ENCODE results near the gene PGM1.
A peak's percentile ranks its signal among the peaks of the same experiment; 100 is the strongest.

Gene PGM1

DNA sequence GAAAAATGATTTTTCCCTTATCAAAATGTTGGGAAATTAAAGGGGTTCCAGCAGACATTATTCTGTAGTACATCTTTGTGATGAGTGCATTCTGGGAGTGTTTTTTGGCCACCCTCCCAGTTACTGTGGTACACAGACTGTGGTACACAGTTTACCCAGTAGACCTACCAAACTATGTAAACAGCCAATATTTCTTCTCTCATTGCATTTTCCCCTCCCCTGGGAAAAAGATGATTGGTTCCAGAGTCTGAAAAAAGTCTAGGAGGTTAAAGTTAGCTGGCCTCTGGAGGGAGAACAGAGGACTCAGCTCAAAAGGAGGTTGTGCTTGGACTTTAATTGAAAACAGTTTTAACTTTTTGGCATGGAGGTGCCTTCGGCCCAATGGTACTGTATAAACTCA, 42.5 kb downstream of the PGM1 start:
- DNase-seq: no peak

DNA sequence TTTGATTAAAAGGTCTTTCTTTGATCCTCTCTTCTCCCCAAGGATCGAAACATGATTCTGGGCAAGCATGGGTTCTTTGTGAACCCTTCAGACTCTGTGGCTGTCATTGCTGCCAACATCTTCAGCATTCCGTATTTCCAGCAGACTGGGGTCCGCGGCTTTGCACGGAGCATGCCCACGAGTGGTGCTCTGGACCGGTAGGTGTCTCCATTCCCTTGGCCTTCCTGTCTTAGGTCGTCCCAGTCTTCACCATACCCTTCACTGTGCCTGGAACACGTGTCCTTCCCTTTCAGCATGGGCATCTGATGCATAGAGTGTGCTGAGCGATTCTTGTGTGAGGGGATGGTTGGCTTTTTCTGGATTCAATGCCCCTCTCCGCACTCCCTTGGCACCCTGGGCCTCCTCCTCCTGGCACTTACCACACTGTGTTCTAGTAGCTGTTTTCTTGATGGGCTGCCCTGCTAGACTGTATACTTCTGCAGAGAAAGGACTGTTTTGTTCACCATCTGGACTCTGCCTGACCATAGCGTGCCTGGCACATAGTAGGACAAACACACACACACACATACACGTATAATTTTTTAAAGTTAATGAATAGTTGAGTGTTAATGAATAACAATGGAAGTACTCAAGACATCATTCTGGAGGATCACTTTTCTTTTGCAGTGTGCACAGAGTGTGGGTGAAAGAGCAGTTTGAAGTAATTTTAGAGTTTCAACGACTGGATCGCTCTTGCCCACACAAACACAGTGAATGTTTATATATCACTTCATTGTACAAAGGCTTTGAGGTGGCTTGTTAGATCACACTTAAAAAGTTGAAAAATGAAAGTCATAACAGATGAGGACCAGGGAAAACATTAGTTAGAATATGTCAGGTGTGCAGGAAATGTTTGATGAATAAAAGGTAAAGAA, 43.2 kb downstream of the PGM1 start:
- no peak for DNase-seq

- no peak for DNase-seq
Measured at GRCh38 chr1:63638471-63638870, 45.3 kb downstream of the PGM1 start.

GRCh38 chr1:63638875-63639274, 45.7 kb downstream of the PGM1 start:
- DNase-seq: no peak

DNA sequence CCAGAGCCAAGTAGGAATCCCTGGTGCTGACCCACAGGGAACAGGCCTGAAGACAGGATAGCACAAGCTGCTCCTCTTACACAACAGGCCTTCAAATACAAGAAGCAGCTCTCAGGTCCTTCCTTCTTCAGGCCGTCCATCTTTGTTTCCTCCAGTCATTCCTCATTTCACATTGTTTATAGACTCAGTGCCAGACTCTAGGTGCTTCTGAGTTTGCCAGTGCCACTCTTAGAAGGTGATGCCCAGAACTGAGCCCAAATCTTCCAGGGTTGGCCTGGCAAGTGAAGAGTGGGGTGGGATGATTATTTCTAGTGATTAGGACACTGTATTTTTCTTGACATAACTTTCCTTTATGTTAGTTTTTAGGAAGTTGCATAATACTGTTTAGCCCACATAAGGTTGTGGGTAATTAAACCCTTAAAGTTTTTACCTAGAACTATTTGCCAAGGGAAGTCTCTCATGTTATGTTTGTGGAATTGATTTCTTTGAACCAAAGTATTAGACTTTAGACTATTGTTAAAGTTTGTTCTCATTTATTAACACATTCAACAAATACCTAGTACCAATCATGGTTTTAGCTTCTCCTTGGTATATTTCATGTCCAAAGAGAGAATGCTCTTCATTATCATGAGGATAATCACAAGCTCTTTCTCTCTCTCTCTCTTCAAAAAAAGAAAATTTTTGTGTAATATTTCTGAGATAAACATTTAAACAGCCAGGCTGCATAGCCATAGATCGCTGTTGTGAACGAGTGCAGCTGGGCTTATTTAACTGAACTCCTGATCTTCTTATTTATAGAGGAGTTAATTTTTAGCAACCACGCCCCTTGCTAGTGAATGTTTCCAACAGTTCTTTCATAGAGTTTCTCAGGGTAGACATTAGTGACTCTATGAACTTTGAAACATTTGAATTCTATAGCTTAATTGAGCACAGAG, 47.7 kb downstream of the PGM1 start:
- no peak for DNase-seq

- DNase-seq: no peak
Measured at GRCh38 chr1:63641615-63642014, 48.4 kb downstream of the PGM1 start.

DNA sequence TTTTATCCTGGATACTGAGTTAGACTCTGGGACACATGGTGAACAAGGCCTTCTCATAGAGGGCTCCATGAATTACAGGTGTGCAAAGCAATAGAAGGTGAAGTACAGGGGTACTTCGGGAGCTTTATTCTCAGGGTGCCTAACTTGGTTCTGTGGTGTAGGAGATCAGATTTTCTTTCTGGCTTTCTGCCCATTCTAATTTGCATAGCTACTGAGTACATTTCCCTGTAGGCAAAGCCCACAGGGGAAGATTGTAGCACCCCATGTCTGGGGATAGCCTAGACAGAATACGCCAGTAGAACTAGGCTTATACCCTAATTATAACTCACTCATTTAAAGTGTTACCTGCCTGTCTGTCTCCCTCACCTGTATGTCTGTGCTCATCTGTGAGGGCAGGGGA, 49.7 kb downstream of the PGM1 start:
- no peak for DNase-seq

DNA sequence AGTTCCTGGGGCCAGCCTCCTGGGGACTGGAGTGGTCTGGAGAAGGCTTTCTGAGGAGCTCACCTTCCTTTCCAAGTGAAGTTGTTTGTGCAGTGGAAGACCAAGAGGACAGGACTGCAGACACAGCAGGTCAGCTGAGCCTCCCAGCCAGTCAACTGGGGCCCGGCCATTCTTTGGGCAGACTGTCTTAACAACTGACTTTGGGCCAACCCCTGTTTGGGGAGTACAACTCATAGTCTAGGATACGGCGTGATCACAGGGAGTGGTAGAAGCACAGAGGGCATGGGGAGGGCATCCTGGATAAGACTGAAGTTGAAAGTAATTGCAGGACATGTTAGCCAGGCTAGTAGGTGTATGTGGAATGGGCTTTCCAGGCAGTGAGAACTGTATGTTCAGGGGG, 50.3 kb downstream of the PGM1 start:
- no peak for DNase-seq

DNA sequence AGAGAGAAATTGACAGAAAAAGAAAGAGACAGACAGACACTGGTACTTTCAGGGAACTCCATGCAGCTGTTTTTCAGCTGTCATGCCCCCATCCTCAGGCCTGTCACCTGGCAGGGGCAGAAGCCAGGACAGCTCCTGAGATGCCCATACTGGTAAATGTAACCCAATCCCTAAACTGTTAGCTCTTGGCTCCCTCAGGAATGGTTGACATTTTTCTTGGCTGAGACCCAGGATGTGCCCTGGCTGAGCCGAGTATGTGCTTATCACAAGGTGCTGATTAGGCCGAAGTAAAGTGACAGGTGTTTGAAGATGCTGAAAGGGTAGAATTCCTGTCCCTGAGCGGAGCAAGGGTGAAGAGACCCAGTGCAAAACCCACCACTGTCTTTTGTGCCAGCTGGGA, 50.7 kb downstream of the PGM1 start:
- DNase-seq: no peak

DNA sequence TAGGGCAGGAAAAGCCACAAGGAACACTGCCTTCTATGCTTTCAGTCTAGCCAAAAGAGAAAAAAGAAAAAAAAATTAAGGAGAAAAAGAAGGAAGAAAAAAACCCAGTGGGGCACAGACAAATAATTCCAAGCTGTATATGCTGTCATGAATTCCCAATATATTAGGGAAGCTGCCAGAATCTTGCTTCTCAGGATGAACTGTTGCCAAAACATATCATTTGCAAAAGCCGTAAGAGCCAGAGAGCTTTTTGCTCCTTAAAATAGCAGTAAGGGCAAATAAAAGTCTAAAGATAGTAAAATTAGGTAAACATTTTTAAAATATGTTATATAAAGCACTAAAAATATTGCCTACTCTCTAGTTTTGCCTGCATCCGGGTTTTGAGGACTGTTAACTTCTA, 52.1 kb downstream of the PGM1 start:
- DNase-seq: no peak

- DNase-seq: no peak
Measured at GRCh38 chr1:63648689-63649088, 55.5 kb downstream of the PGM1 start.

GRCh38 chr1:63651161-63651701, 58.0 kb downstream of the PGM1 start:
- DNase-seq: peak in 1 of 2 donors; percentile 25

- DNase-seq: no peak
Measured at GRCh38 chr1:63653976-63654375, 60.8 kb downstream of the PGM1 start.

DNA sequence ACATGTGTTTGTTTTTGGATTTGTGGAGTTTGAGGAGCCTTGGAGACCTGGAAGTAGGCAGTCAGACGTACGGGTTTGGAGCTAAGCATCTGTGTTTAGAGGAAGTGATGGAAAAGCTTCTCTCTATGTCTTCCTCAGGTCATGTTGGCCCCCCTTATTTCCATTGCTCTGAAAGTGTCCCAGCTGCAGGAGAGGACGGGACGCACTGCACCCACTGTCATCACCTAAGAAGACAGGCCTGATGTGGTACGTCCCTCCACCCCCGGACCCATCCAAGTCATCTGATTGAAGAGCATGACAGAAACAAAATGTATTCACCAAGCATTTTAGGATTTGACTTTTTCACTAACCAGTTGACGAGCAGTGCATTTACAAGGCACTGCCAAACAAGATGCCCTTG, 66.2 kb downstream of the PGM1 start:
- DNase-seq: no peak

- DNase-seq: no peak
Measured at GRCh38 chr1:63662056-63662836, 69.0 kb downstream of the PGM1 start.

DNA sequence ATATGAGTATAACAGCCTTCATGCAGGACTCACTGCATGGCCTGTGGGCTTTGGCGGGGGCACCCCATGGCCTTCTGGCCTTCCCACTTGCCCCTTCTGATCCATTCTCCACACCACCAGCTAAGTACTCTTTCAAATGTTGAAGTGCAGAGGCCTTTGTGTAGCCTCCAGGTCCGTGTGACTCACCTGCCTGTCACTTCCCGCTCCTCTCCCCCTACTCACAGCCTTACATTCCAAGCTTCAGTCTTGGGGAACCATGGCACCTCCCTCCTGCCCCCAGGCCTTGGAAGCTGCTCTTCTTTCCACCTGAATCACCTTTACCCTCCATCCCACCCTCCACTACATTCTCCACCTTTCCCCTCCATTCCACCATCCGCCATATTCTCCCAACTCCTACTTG, 69.6 kb downstream of the PGM1 start:
- no peak for DNase-seq

- no peak for DNase-seq
Measured at GRCh38 chr1:63663301-63663700, 70.1 kb downstream of the PGM1 start.

DNA sequence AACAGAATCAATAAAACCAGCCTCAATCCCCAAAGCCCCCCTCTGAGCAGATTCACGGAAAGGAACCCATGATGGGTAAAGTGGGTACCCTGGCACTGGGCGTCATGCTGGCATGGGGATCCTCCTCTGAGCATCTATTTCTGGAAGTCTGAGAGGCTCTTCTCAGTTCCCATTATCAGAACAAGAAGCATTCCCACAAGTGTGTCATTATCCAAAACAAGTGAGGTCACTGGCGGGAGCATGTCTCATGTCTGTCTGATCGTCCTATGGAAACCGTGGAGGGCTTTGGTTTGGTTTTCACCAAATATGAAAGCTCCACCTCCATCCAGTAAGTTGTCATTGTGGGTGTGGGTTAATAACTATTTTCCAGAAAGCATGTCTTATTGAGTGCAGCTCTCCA, 70.7 kb downstream of the PGM1 start:
- no peak for DNase-seq

- DNase-seq: no peak
Measured at GRCh38 chr1:63664742-63665141, 71.5 kb downstream of the PGM1 start.

DNA sequence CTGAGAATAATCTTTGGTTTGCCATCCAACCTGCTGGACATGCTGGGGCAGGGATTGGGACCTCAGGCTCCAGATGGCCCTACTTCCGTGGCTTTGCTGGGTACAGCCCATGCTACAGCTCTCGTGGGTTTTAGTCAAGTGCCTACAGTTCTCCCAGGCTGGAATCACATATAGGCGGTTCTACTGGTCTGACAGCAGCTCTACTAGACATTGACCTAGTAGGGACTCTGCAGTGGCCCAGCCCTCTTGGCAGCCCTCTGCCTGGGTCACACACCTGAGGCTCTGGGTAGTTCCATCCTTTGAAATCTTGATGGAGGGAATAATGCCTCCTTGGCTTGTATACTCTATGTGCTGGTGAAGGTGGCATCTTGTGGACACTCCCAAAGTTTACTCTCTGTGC, 72.2 kb downstream of the PGM1 start:
- no peak for DNase-seq

GRCh38 chr1:63665824-63666223, 72.6 kb downstream of the PGM1 start:
- no peak for DNase-seq

DNA sequence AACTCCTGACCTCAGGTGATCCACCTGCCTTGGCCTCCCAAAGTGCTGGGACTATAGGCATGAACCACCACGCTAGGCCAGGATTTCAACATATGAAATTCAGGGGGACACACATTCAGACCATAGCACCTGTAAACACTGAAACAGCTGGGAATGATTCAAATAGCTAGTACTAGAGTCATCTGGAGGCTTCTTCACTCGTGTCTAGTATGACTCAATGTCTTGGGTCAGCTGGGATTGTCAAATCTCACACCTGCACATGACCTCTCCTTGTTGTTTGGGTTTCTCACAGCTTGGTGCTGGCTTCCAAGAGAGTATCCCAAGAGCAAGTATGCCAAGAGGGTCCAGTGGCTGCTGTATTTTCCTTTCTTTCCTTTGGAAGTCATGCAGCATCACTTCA, 75.1 kb downstream of the PGM1 start:
- no peak for DNase-seq
